Measurements from ENCODE around the gene ZNF764.
"Not testable (repeated sequence)": the region's sequence is repeated elsewhere in the genome, so short reads cannot be mapped to it uniquely, and the experiment has no call there.

ZNF764 gene

DNA sequence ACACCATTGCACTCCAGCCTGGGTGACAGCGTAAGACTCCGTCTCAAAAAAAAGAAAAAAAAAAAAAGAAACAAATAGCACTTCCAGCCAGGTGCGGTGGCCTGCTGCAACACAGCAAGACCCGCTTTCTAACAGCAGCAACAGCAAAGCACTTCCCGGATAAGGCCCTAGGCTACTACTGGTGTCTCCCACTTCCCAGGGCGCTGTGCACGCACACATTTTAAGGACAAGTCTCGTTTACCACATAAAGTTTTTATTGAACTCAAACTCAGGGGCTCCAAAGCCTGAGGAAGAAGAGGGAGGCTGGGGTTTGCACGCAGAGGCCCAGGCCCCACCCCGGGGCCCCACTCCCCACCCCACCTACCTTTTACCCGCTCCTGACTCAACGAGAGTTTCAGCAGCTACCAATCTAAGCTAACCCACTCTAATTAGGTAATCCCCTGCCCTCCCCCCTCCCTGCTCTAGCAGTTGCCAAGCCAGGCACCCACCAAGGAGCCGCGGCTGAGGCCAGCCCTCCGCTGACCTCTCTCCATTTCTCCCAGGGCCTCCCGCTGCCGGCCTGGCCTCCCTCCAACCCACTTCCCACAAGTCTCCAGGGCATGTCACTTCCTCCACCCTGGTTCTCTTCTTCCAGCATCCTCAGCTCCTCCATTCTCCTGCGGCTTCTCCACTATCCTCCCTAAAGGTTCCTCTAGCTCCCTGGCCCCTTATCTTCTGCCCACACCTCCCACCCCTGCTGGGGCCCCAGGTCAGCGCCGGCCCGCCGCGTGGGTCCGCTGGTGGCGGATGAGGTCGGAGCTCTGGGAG, 34.2 kb downstream of the ZNF764 start:
- TF ChIP-seq, protein P1, sequence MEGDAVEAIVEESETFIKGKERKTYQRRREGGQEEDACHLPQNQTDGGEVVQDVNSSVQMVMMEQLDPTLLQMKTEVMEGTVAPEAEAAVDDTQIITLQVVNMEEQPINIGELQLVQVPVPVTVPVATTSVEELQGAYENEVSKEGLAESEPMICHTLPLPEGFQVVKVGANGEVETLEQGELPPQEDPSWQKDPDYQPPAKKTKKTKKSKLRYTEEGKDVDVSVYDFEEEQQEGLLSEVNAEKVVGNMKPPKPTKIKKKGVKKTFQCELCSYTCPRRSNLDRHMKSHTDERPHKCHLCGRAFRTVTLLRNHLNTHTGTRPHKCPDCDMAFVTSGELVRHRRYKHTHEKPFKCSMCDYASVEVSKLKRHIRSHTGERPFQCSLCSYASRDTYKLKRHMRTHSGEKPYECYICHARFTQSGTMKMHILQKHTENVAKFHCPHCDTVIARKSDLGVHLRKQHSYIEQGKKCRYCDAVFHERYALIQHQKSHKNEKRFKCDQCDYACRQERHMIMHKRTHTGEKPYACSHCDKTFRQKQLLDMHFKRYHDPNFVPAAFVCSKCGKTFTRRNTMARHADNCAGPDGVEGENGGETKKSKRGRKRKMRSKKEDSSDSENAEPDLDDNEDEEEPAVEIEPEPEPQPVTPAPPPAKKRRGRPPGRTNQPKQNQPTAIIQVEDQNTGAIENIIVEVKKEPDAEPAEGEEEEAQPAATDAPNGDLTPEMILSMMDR (IDR thresholded peaks at IDR 0.05) = no peak
- Histone ChIP-seq H3K27me3 (no peaks in the 10 kb centered on the region), H3K27ac (no peak overlapping the region), H3K4me1 (peaks cover 0 to 27% (median 13%) of the 10 kb centered on the region in 4 donors), H3K4me3 (no peak overlapping the region), H3K36me3 (peaks cover 0 to 11% (median 7%) of the 10 kb centered on the region in 3 donors), H3K9me3 (no peaks in the 10 kb centered on the region)
- intact Hi-C loops (cut with DNase I; ENCODE audit: low total_unique reads) = no loop called here
- DNase-seq = no peak

DNA sequence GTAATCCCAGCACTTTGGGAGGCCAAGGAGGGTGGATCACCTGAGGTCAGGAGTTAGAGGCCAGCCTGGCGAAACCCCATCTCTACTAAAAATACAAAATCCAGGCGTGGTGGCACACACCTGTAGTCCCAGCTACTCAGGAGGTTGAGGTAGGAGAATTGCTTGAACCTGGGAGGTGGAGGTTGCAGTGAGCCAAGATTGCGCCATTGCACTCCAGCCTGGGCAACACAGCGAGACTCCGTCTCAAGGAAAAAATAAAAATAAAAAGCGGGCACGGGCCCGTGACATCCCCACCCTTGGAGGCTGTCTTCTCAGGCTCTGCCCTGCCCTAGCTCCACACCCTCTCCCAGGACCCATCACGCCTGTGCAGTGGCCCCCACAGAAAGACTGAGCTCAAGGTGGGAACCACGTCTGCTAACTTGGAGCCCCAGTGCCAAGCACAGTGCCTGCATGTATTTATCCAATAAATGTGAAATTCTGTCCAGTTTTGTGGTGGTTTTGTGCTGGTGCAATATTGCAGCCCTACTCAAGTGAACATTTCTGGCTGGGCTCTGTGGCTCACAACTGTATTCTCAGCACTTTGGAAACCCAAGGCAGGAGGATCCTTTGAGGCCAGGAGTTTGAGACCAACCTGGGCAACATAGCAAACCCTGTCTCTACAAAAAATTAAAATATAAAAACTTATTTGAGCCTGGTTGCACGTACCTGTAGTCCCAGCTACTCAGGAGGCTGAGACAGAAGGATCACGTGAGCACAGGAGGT, 35.3 kb downstream of the ZNF764 start:
- H3K9me3 ChIP-seq; H3K27me3 ChIP-seq; DNase-seq; H3K4me3 ChIP-seq; intact Hi-C loops (cut with DNase I; ENCODE audit: low total_unique reads); H3K27ac ChIP-seq: not testable (repeated sequence)
- Histone ChIP-seq H3K36me3 (peaks cover 0 to 11% (median 7%) of the 10 kb centered on the region in 3 donors), H3K4me1 (peaks cover 0 to 21% (median 8%) of the 10 kb centered on the region in 4 donors)

DNA sequence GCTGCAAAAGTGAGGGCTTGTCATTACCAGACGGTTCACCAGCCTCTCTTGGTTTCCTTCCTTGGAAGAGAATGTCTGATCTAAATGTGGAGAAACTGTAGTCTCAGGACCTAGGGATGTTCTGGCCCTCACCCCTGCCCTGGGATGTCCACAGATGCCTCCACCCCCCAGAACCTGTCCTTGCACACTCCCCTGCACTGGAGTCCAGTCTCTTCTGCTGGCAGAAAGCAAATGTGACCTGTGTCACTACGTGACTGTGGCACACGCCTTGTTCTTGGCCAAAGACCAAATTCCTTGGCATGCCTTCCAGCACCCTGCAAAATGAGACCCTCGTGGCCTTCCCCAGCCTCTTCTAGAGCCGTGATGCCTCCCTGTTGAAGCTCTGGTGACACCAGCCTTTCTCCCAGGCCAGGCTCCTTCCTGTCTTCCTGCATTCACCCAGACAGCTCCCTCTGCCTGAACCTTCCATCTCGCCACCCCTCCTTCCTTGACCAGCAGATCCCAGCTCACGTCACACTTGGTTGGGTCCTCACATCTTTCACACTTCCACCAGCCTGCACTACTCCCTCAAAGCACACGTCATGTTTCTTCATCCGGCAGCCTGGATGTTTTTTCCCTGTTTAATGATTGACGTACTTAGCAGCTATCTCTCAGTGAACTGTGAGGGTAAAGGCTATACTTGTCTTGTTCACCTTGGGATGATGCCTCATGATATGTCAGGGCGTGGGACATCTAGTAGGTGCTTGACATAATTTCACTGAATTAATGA, 36.1 kb downstream of the ZNF764 start:
- H3K9me3 ChIP-seq = no peaks in the 10 kb centered on the region
- DNase-seq = no peak
- H3K4me3 ChIP-seq = no peak overlapping the region
- peaks cover 0 to 4% of the 10 kb centered on the region in 2 donors for H3K27me3 ChIP-seq
- peaks cover 0 to 17% (median 4%) of the 10 kb centered on the region in 4 donors for H3K4me1 ChIP-seq
- H3K36me3 ChIP-seq = peaks cover 0 to 11% (median 7%) of the 10 kb centered on the region in 3 donors
- intact Hi-C loops (cut with DNase I; ENCODE audit: low total_unique reads) = no loop called here
- H3K27ac ChIP-seq = no peak overlapping the region
- TF ChIP-seq, protein P1 (IDR thresholded peaks at IDR 0.05) = no peak

DNA sequence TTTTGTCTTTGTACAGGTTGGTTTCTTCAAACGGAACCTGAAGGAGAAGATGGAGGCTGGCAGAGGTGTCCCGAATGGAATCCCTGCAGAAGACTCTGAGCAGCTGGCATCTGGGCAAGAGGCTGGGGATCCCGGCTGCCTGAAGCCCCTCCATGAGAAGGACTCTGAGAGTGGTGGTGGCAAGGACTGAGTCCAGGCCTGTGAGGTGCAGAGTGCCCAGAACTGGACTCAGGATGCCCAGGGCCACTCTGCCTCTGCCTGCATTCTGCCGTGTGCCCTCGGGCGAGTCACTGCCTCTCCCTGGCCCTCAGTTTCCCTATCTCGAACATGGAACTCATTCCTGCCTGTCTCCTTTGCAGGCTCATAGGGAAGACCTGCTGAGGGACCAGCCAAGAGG, 36.7 kb downstream of the ZNF764 start:
- no peaks in the 10 kb centered on the region for H3K9me3 ChIP-seq
- no peak for DNase-seq
- H3K4me1 ChIP-seq = peaks cover 0 to 17% (median 4%) of the 10 kb centered on the region in 4 donors
- TF ChIP-seq, protein P1 (IDR thresholded peaks at IDR 0.05) = no peak
- H3K4me3 ChIP-seq = no peak overlapping the region
- H3K27me3 ChIP-seq = peaks cover 0 to 7% of the 10 kb centered on the region in 2 donors
- no peak overlapping the region for H3K27ac ChIP-seq
- H3K36me3 ChIP-seq = peaks cover 0 to 11% (median 7%) of the 10 kb centered on the region in 3 donors
- intact Hi-C loops (cut with DNase I; ENCODE audit: low total_unique reads) = no loop called here

DNA sequence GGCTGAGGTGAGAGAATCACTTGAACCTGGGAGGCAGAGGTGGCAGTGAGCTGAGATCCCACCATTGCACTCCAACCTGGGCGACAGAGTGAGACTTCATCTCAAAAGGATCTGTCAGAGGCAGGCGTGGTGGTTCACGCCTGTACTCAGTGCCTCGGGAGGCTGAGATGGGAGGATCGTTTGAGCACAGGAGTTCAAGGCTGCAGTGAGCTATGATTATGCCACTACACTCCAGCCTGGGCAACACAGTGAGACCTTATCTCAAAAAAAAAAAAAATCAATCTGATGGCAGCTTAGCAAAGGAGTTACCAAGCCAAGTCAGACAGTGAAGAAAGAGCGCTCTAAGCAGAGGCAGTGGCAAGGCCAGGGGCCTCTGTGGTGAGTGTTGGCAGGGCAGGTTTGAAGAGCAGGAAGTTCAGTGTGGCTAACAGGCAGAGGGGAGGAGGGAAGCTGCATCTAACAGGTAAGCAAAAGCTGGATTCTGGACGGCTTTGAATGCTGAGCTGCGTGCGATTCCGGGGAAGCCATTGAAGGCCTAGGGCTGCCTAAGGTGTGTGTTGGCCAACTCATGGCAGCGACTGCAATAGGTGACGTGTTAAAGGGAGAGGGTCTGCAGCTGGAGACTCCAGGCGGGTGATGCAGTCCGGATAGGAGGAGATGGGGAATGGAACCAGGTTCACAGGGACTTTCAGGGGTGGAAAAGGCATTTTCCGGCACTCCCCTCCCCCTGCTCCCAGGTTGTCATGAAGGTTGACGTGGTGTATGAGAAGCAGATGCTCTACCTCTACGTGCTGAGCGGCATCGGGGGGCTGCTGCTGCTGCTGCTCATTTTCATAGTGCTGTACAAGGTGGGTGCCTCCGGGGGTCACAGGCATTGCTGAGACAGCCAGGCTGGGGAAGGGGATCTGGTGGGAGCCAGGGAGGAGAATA, 38.8 kb downstream of the ZNF764 start:
- no peaks in the 10 kb centered on the region for H3K9me3 ChIP-seq
- TF ChIP-seq, protein P1 (IDR thresholded peaks at IDR 0.05) = no peak
- H3K36me3 ChIP-seq = peaks cover 0 to under 1% (median 0%) of the 10 kb centered on the region in 3 donors
- peaks cover 0 to 3% (median 0%) of the 10 kb centered on the region in 4 donors for H3K4me1 ChIP-seq
- H3K27me3 ChIP-seq = peaks cover 0 to 7% of the 10 kb centered on the region in 2 donors
- H3K27ac ChIP-seq = no peak overlapping the region
- intact Hi-C loops (cut with DNase I; ENCODE audit: low total_unique reads) = no loop called here
- DNase-seq = no peak
- H3K4me3 ChIP-seq = no peak overlapping the region

All from tibial artery (tissue), 4 donors.